Astrocyte (in vitro differentiated cells and primary cell): Measurements from ENCODE around the gene TM2D3.

Source experiments
- CTCF ChIP-seq: IDR thresholded peaks from 2 replicates; pipeline ENCODE4 v1.5.1; 2011; ENCODE audit warnings: low read depth, mild to moderate bottlenecking, inconsistent platforms, low read length, moderate library complexity; ENCODE audit not compliant: insufficient read depth
- EZH2 ChIP-seq: IDR thresholded peaks from 2 replicates; pipeline ENCODE4 v1.6.1; 2012; ENCODE audit warnings: mild to moderate bottlenecking, low read length, inconsistent platforms; ENCODE audit not compliant: insufficient read depth

- TF ChIP-seq CTCF (no peak), EZH2 (no peak)
Observed at GRCh38 chr15:101637516-101637915, 14.7 kb downstream of the TM2D3 start.
